NK-92 (cell line): Measurements from ENCODE around the gene LRP1B.

Experiments used
- DNase-seq: peaks from one replicate; lab custom pipeline; 2025; ENCODE audit not compliant: unreplicated experiment; lab: John Stamatoyannopoulos, UW

LRP1B gene

DNA sequence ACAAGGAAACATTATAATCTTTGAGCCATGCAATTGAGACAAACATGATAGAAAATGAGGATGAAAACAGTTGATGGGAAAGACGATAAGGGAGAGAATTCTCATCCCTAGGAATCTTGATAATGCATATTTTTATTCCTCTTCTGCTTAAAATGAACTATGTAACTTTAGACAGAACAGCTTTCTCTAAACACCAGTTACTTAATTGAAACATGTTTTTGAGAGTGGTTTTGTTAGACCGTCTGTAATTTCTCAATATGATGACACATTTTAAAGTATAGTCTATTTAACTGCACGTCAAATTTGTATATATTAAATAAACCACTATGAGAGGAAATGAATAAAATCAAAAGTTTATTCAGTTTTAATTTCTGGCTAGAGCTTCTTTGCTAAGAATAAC, 1896.7 kb downstream of the LRP1B start:
- no peak for DNase-seq

DNA sequence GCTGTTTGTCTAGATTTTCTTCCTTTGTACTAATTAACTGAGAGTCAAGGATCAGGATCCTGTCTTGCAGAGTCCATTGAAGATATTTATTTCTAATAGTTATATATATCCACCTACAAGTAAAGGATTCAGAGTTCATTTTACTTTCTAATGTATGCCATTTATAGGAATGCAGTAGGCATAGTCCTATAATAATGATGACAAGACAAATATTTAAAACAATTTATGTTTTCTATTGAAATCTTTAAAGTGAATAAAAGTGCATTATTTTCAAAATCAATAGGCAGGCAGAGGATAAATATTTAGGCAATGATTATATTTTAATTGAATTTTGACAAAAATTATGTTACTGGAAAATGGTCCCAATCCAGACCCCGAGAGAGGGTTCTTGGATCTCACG, 1919.9 kb downstream of the LRP1B start:
- no peak for DNase-seq

DNA sequence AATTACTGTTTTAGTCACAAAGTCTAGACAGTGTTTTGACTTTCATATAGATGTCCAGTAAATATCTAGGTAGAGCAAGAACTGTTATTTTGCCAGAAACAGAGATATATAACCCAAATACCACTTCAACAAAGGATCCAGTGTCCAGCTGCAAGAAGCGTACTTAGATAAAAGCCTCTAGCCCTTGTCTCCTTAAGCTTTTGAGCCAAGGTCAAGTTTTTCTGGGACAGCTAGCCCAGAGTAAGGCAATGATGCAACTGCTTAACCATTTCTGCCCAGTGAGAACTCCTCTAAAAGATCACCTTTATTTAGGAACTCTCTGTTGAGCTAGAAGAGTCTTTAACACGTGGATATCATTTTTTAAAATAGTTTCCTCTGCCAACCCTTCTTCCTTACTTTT, 1925.7 kb downstream of the LRP1B start:
- no peak for DNase-seq

DNA sequence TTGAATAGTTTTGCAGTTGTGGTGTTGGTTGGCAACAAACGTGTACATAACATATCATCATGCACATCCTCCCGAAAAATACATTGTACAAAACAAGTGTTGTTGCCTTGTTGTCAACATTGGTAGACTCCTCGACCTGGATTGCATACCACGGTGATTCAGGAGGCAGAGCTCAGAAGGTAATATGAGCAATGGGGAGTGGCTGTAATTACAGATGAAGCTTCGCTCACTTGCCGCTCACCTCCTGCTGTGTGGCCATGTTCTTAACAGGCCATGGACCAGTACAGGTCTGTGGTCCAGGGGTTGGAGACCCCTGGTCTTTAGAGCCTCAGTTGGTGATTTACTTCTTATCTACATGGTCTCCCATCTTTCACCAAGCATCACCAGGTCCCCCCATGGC, 1927.5 kb downstream of the LRP1B start:
- no peak for DNase-seq

DNA sequence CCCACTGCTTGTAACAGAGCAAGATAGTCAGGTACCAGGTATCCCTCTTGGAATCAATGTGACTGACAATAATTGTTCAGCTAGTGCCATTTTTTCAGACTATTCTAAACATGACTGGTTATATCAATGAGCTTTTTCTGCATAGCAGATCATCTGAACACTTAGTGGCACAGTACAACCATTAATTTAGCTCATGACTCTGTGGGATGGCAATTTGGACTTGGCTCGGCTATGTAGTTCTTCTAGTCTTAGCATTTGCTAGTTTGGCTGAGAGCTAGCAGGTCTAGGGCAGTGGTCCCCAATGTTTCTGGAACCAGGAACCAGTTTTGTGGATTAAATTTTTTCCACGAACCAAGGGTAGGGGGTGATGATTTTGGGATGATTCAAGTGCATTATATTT, 1929.2 kb downstream of the LRP1B start:
- DNase-seq: no peak

DNA sequence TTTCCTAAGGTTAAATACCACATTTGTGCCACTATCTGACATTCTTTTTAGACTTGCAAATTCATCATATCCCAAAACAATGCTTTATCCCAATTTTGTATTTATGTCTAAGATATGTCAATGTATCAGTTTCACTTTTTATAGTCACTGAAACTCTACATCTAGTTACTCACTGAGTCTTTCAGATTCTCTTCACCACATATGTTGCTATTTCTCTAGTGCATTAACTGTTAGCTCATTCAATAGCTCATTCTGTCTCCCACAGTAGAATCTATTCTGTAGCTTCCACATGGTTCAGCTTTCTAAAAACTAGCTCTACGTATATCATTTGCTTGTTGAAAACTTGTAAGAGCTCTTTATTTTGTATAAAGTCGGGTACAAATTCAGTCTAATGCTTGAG, 1930.1 kb downstream of the LRP1B start:
- DNase-seq: no peak

DNA sequence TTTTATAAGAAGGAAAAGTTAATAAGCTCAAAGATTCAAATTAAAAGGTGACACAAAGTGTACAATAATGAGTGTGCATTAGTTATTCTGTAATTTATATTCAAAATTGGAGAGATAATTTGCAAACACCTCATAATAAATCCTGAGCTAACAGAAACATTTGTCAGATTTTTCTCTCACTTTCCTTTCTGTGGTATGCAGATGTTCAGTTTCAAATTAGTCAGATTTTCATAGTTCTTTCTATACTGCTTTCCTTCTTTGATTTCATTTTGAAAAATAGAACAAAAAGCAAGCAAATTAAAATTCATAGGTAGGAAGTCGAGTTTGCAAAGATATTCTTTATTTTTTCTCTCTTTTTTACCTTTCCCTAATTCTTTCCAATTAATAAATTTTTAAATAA, 1930.5 kb downstream of the LRP1B start:
- no peak for DNase-seq

DNA sequence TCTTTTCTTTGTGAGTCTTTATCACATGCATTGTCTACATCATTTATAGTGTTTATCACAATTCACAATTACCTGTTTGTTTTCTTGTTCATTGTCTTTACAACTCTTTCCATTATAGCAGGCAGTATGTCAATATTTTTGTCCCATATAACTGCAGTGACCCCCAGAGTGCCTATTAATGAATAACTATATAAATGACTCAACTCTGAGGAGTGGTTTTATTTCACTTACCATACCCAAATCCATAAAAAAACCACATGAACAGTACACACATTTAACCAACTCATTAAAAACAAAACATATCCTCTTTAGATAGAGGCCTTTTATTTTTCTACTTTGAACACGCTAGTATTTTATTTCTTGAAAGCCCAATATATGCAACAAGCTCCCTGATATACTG, 1931.5 kb downstream of the LRP1B start:
- no peak for DNase-seq

DNA sequence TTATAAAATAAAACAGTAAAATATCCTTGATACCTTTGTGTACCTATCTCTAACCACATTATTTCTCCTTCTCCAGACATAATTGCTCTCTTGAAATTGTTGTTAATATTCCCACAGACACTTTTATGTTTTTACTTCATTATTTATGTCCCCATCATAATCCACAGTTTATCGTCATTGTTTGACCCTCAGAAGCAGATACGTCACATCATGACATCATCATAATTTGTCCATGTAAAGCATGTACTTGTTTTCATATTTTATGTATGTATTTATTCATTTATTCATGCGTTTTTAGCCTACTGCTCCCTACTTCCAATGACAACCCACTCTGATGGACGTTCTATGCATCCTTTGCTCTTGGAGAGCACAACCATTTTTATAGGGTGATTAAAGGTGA, 1943.7 kb downstream of the LRP1B start:
- DNase-seq: no peak

DNA sequence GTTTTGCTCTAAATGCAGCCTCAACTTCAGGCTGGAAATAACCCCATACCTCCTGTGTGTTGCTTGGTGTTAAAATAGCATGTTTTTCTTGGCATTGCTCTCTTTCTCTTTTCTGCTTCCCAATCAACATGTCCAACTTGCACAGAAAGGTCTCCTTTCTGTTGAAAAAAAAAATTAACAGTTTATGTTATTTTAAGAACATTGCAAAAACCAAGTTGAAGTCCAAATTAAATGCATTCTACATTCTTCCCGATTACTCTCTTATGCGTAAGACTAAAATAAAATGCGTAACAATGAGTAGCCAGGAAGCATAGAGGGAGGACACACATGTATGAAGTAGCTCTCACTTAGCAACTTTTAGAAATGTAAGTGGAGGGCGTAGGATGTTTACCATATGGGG, 1944.5 kb downstream of the LRP1B start:
- DNase-seq: no peak

DNA sequence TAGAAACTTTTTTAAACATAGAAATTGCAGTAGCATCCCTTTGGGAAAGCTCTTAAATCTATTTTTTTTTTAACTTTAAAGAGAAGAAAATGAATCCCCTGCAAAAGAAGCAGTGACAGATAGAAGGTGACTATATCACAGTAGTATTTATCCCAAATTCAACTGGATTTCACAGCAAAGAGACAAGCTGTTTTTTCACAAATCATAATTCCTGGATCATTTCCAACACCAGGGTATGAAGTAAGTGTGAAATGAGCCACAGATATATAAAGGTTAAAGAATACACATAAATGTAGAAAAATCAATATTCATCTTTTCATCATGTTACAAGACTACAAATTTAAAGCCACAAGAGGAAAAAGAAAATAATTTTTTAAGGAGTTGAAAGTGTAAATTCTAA, 1945.7 kb downstream of the LRP1B start:
- DNase-seq: no peak

DNA sequence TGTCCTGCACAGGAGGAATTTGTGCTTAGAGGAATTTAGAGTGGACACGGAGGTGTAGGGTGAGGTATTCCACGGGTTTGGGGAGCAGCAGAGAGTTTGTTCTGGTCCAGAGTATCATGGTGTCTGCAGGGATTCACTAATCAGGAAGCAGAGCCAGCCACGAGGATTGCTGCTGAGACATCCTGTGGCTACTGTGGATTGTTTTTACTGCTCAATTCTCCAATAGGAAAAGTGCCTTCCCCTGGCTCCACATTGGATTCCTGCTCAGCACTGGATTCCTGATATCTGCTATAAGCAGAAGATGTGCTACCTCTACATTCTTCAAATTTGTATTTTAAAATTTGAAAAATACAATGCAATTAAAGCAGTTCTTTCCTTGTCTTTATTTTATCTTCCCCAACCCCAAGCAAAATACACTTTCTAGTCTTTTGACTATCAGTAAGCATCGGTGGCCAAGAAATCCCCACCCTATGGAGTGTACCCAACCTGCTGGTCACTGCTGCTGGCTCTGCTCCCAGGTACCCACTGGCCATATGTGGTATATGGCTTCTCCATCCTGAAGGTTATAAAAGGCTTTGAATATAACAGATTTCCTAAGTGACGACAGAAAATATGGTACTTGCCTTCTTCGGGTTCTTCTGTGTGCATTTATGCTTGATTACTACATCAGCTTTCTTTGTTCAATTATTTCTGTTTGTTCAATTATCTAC, 1947.6 kb downstream of the LRP1B start:
- no peak for DNase-seq
